ENCODE data around the gene KIF21B. TPM values are rescaled to one million over a fixed set of nuclear protein-coding genes. Genes with fewer than 3 reads are reported as not detected.

KIF21B gene
- polyA plus RNA-seq, 2 donors = 0.28 to 0.71 TPM

GRCh38 chr1:201006450-201006849 lies 17.1 kb downstream of the KIF21B start:
- Histone ChIP-seq H3K36me3 (ENCODE audit: control insufficient read depth in 2 of 2, insufficient read depth in 2 of 2, low read length in 1 of 2) (no peaks in the 10 kb centered on the region), H3K27me3 (ENCODE audit: control insufficient read depth in 1 of 2, insufficient read depth in 2 of 2, low read length in 2 of 2) (no peaks in the 10 kb centered on the region), H3K4me1 (ENCODE audit: control insufficient read depth in 2 of 2, insufficient read depth in 2 of 2, low read length in 1 of 2) (peaks cover 0 to 2% of the 10 kb centered on the region in 2 donors), H3K27ac (ENCODE audit: low read depth in 2 of 2, low read length in 1 of 2) (no peak overlapping the region), H3K9me3 (ENCODE audit: control insufficient read depth in 2 of 2, insufficient read depth in 1 of 2, low read depth in 1 of 2, low read length in 1 of 2) (peaks cover 0 to 3% of the 10 kb centered on the region in 2 donors), H3K4me3 (ENCODE audit: low read depth in 1 of 2, low read length in 2 of 2) (no peak overlapping the region)
- WGBS, 2 donors = 47 to 53% methylated on average over 2 of the region's 2 CpGs

GRCh38 chr1:201004732-201005131 lies 18.8 kb downstream of the KIF21B start:
- peaks cover 0 to 2% of the 10 kb centered on the region in 2 donors for H3K4me1 ChIP-seq (ENCODE audit: control insufficient read depth in 2 of 2, insufficient read depth in 2 of 2, low read length in 1 of 2)
- H3K9me3 ChIP-seq (ENCODE audit: control insufficient read depth in 2 of 2, insufficient read depth in 1 of 2, low read depth in 1 of 2, low read length in 1 of 2) = peaks cover 0 to 3% of the 10 kb centered on the region in 2 donors
- WGBS, 2 donors = 88 to 90% methylated on average over 14 of the region's 14 CpGs
- H3K27me3 ChIP-seq (ENCODE audit: control insufficient read depth in 1 of 2, insufficient read depth in 2 of 2, low read length in 2 of 2) = no peaks in the 10 kb centered on the region
- H3K4me3 ChIP-seq (ENCODE audit: low read depth in 1 of 2, low read length in 2 of 2) = no peak overlapping the region
- no peak overlapping the region for H3K27ac ChIP-seq (ENCODE audit: low read depth in 2 of 2, low read length in 1 of 2)
- H3K36me3 ChIP-seq (ENCODE audit: control insufficient read depth in 2 of 2, insufficient read depth in 2 of 2, low read length in 1 of 2) = no peaks in the 10 kb centered on the region

- Histone ChIP-seq H3K27me3 (ENCODE audit: control insufficient read depth in 1 of 2, insufficient read depth in 2 of 2, low read length in 2 of 2) (no peaks in the 10 kb centered on the region), H3K27ac (ENCODE audit: low read depth in 2 of 2, low read length in 1 of 2) (no peak overlapping the region), H3K9me3 (ENCODE audit: control insufficient read depth in 2 of 2, insufficient read depth in 1 of 2, low read depth in 1 of 2, low read length in 1 of 2) (peaks cover 0 to 3% of the 10 kb centered on the region in 2 donors), H3K4me1 (ENCODE audit: control insufficient read depth in 2 of 2, insufficient read depth in 2 of 2, low read length in 1 of 2) (peaks cover 0 to 2% of the 10 kb centered on the region in 2 donors), H3K4me3 (ENCODE audit: low read depth in 1 of 2, low read length in 2 of 2) (no peak overlapping the region), H3K36me3 (ENCODE audit: control insufficient read depth in 2 of 2, insufficient read depth in 2 of 2, low read length in 1 of 2) (no peaks in the 10 kb centered on the region)
- 93 to 94% methylated on average over 6 of the region's 6 CpGs for WGBS, 2 donors
These were observed 19.4 kb downstream of the KIF21B start for GRCh38 chr1:201004154-201004553.

- Histone ChIP-seq H3K4me3 (ENCODE audit: low read depth in 1 of 2, low read length in 2 of 2) (no peak overlapping the region), H3K27ac (ENCODE audit: low read depth in 2 of 2, low read length in 1 of 2) (no peak overlapping the region), H3K9me3 (ENCODE audit: control insufficient read depth in 2 of 2, insufficient read depth in 1 of 2, low read depth in 1 of 2, low read length in 1 of 2) (peaks cover 0 to 3% of the 10 kb centered on the region in 2 donors), H3K36me3 (ENCODE audit: control insufficient read depth in 2 of 2, insufficient read depth in 2 of 2, low read length in 1 of 2) (no peaks in the 10 kb centered on the region), H3K27me3 (ENCODE audit: control insufficient read depth in 1 of 2, insufficient read depth in 2 of 2, low read length in 2 of 2) (no peaks in the 10 kb centered on the region), H3K4me1 (ENCODE audit: control insufficient read depth in 2 of 2, insufficient read depth in 2 of 2, low read length in 1 of 2) (peaks cover 0 to 2% of the 10 kb centered on the region in 2 donors)
- 86 to 89% methylated on average over 1 of the region's 1 CpG for WGBS, 2 donors
These were observed 21.0 kb downstream of the KIF21B start for GRCh38 chr1:201002510-201002909.

GRCh38 chr1:201001962-201002361 lies 21.6 kb downstream of the KIF21B start:
- 77 to 85% methylated on average over 11 of the region's 11 CpGs for WGBS, 2 donors
- Histone ChIP-seq H3K4me1 (ENCODE audit: control insufficient read depth in 2 of 2, insufficient read depth in 2 of 2, low read length in 1 of 2) (peaks cover 0 to 2% of the 10 kb centered on the region in 2 donors), H3K9me3 (ENCODE audit: control insufficient read depth in 2 of 2, insufficient read depth in 1 of 2, low read depth in 1 of 2, low read length in 1 of 2) (peaks cover 0 to 3% of the 10 kb centered on the region in 2 donors), H3K27me3 (ENCODE audit: control insufficient read depth in 1 of 2, insufficient read depth in 2 of 2, low read length in 2 of 2) (no peaks in the 10 kb centered on the region), H3K27ac (ENCODE audit: low read depth in 2 of 2, low read length in 1 of 2) (no peak overlapping the region), H3K36me3 (ENCODE audit: control insufficient read depth in 2 of 2, insufficient read depth in 2 of 2, low read length in 1 of 2) (no peaks in the 10 kb centered on the region), H3K4me3 (ENCODE audit: low read depth in 1 of 2, low read length in 2 of 2) (no peak overlapping the region)

GRCh38 chr1:201000391-201000790 lies 23.1 kb downstream of the KIF21B start:
- Histone ChIP-seq H3K27ac (ENCODE audit: low read depth in 2 of 2, low read length in 1 of 2) (no peak overlapping the region), H3K9me3 (ENCODE audit: control insufficient read depth in 2 of 2, insufficient read depth in 1 of 2, low read depth in 1 of 2, low read length in 1 of 2) (peaks cover 0 to 3% of the 10 kb centered on the region in 2 donors), H3K4me3 (ENCODE audit: low read depth in 1 of 2, low read length in 2 of 2) (no peak overlapping the region), H3K27me3 (ENCODE audit: control insufficient read depth in 1 of 2, insufficient read depth in 2 of 2, low read length in 2 of 2) (no peaks in the 10 kb centered on the region), H3K36me3 (ENCODE audit: control insufficient read depth in 2 of 2, insufficient read depth in 2 of 2, low read length in 1 of 2) (no peaks in the 10 kb centered on the region), H3K4me1 (ENCODE audit: control insufficient read depth in 2 of 2, insufficient read depth in 2 of 2, low read length in 1 of 2) (no peaks in the 10 kb centered on the region)
- WGBS, 2 donors = 96 to 97% methylated on average over 25 of the region's 25 CpGs

GRCh38 chr1:200999667-201000066 lies 23.8 kb downstream of the KIF21B start:
- Histone ChIP-seq H3K9me3 (ENCODE audit: control insufficient read depth in 2 of 2, insufficient read depth in 1 of 2, low read depth in 1 of 2, low read length in 1 of 2) (peaks cover 0 to 3% of the 10 kb centered on the region in 2 donors), H3K27me3 (ENCODE audit: control insufficient read depth in 1 of 2, insufficient read depth in 2 of 2, low read length in 2 of 2) (no peaks in the 10 kb centered on the region), H3K36me3 (ENCODE audit: control insufficient read depth in 2 of 2, insufficient read depth in 2 of 2, low read length in 1 of 2) (no peaks in the 10 kb centered on the region), H3K27ac (ENCODE audit: low read depth in 2 of 2, low read length in 1 of 2) (no peak overlapping the region), H3K4me1 (ENCODE audit: control insufficient read depth in 2 of 2, insufficient read depth in 2 of 2, low read length in 1 of 2) (no peaks in the 10 kb centered on the region), H3K4me3 (ENCODE audit: low read depth in 1 of 2, low read length in 2 of 2) (no peak overlapping the region)
- WGBS, 2 donors = 92 to 96% methylated on average over 14 of the region's 14 CpGs

- 95 to 97% methylated on average over 16 of the region's 16 CpGs for WGBS, 2 donors
These were observed 25.2 kb downstream of the KIF21B start for GRCh38 chr1:200998323-200998722.

GRCh38 chr1:200992382-200993048 lies 31.0 kb downstream of the KIF21B start:
- Histone ChIP-seq H3K36me3 (ENCODE audit: control insufficient read depth in 2 of 2, insufficient read depth in 2 of 2, low read length in 1 of 2) (peaks cover 0 to 4% of the 10 kb centered on the region in 2 donors), H3K4me1 (ENCODE audit: control insufficient read depth in 2 of 2, insufficient read depth in 2 of 2, low read length in 1 of 2) (no peaks in the 10 kb centered on the region), H3K9me3 (ENCODE audit: control insufficient read depth in 2 of 2, insufficient read depth in 1 of 2, low read depth in 1 of 2, low read length in 1 of 2) (no peaks in the 10 kb centered on the region), H3K4me3 (ENCODE audit: low read depth in 1 of 2, low read length in 2 of 2) (no peak overlapping the region), H3K27ac (ENCODE audit: low read depth in 2 of 2, low read length in 1 of 2) (no peak overlapping the region), H3K27me3 (ENCODE audit: control insufficient read depth in 1 of 2, insufficient read depth in 2 of 2, low read length in 2 of 2) (no peaks in the 10 kb centered on the region)
- 67 to 74% methylated on average over 4 of the region's 4 CpGs for WGBS, 2 donors

More at GRCh38 chr1:200998323-200998722, 25.2 kb downstream of the KIF21B start:
- no peaks in the 10 kb centered on the region for H3K36me3 ChIP-seq (ENCODE audit: control insufficient read depth in 2 of 2, insufficient read depth in 2 of 2, low read length in 1 of 2)
- H3K27me3 ChIP-seq (ENCODE audit: control insufficient read depth in 1 of 2, insufficient read depth in 2 of 2, low read length in 2 of 2) = no peaks in the 10 kb centered on the region
- H3K9me3 ChIP-seq (ENCODE audit: control insufficient read depth in 2 of 2, insufficient read depth in 1 of 2, low read depth in 1 of 2, low read length in 1 of 2) = peaks cover 0 to 3% of the 10 kb centered on the region in 2 donors
- no peak overlapping the region for H3K27ac ChIP-seq (ENCODE audit: low read depth in 2 of 2, low read length in 1 of 2)
- H3K4me3 ChIP-seq (ENCODE audit: low read depth in 1 of 2, low read length in 2 of 2) = no peak overlapping the region
- H3K4me1 ChIP-seq (ENCODE audit: control insufficient read depth in 2 of 2, insufficient read depth in 2 of 2, low read length in 1 of 2) = no peaks in the 10 kb centered on the region

GRCh38 chr1:200991097-200991614 lies 32.4 kb downstream of the KIF21B start:
- H3K4me3 ChIP-seq (ENCODE audit: low read depth in 1 of 2, low read length in 2 of 2) = no peak overlapping the region
- H3K4me1 ChIP-seq (ENCODE audit: control insufficient read depth in 2 of 2, insufficient read depth in 2 of 2, low read length in 1 of 2) = no peaks in the 10 kb centered on the region
- peaks cover 0 to 4% of the 10 kb centered on the region in 2 donors for H3K36me3 ChIP-seq (ENCODE audit: control insufficient read depth in 2 of 2, insufficient read depth in 2 of 2, low read length in 1 of 2)
- H3K9me3 ChIP-seq (ENCODE audit: control insufficient read depth in 2 of 2, insufficient read depth in 1 of 2, low read depth in 1 of 2, low read length in 1 of 2) = no peaks in the 10 kb centered on the region
- H3K27ac ChIP-seq (ENCODE audit: low read depth in 2 of 2, low read length in 1 of 2) = no peak overlapping the region
- no peaks in the 10 kb centered on the region for H3K27me3 ChIP-seq (ENCODE audit: control insufficient read depth in 1 of 2, insufficient read depth in 2 of 2, low read length in 2 of 2)
- 73 to 80% methylated on average over 10 of the region's 10 CpGs for WGBS, 2 donors
